ENCODE results near the gene ZFYVE19. TPM values are rescaled to one million over a fixed set of nuclear protein-coding genes. Genes with fewer than 3 reads are reported as not detected.

Gene ZFYVE19
- total RNA-seq, 2 donors from 2014 or later: 39.8 to 43.3 TPM

- Histone ChIP-seq H3K27ac (no peak overlapping the region), H3K27me3 (replicated peaks; ENCODE audit: insufficient read depth) (no peaks in the 10 kb centered on the region), H3K9me3 (no peaks in the 10 kb centered on the region), H3K4me3 (no peak overlapping the region), H3K36me3 (peaks cover 0 to 6% of the 10 kb centered on the region in 2 donors), H3K4me1 (replicated peaks) (peaks cover 7% of the 10 kb centered on the region)
- intact Hi-C loops (cut with DNase I): no loop called here
- no peak for DNase-seq (ENCODE audit: low spot score)
- WGBS: 94% methylated on average over 12 of the region's 12 CpGs
- no peak for TF ChIP-seq CTCF (IDR thresholded peaks at IDR 0.05)
Observed at GRCh38 chr15:40812721-40813425, 6.0 kb downstream of the ZFYVE19 start.

GRCh38 chr15:40815042-40815698, 8.3 kb downstream of the ZFYVE19 start:
- Histone ChIP-seq H3K4me1 (replicated peaks) (peaks cover 7% of the 10 kb centered on the region), H3K27ac (no peak overlapping the region), H3K9me3 (no peaks in the 10 kb centered on the region), H3K27me3 (replicated peaks; ENCODE audit: insufficient read depth) (no peaks in the 10 kb centered on the region), H3K36me3 (peaks cover 0 to 6% of the 10 kb centered on the region in 2 donors), H3K4me3 (no peak overlapping the region)
- 27% methylated on average over 4 of the region's 4 CpGs for WGBS
- TF ChIP-seq POLR2A (IDR thresholded peaks at IDR 0.05) (no peak), CTCF (IDR thresholded peaks at IDR 0.05) (no peak), POLR2AphosphoS5 (IDR thresholded peaks at IDR 0.05) (no peak)
- intact Hi-C loops (cut with DNase I): no loop called here
- peak; percentile 32 for DNase-seq (ENCODE audit: low spot score)

- intact Hi-C loops (cut with DNase I): no loop called here
- Histone ChIP-seq H3K4me3 (no peak overlapping the region), H3K27me3 (replicated peaks; ENCODE audit: insufficient read depth) (no peaks in the 10 kb centered on the region), H3K4me1 (replicated peaks) (peaks cover 7% of the 10 kb centered on the region), H3K27ac (no peak overlapping the region), H3K9me3 (no peaks in the 10 kb centered on the region), H3K36me3 (peaks cover 0 to 3% of the 10 kb centered on the region in 2 donors)
- no peak for TF ChIP-seq CTCF (IDR thresholded peaks at IDR 0.05)
- TF ChIP-seq POLR2A (IDR thresholded peaks at IDR 0.05): no peak
- no peak for TF ChIP-seq POLR2AphosphoS5 (IDR thresholded peaks at IDR 0.05)
- 81% methylated on average over 7 of the region's 7 CpGs for WGBS
- DNase-seq (ENCODE audit: low spot score): no peak
Observed at GRCh38 chr15:40819048-40819447, 12.2 kb downstream of the ZFYVE19 start.

DNA sequence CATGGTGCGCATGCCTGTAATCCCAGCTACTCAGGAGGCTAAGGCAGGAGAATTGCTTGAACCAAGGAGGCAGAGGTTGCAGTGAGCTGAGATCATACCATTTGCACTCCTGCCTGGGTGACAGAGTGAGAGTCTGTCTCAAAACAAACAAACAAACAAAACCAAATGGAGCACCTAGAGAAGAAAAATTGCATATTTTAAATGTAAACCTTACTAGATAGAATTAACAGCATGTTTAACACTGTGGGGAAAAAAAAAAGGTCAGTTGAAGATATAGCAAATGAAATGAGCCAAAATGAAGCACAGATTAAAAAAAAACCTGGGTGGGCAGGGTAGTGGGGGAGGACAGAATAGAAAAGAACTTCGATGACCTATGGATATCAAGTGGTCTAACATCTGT, 14.3 kb downstream of the ZFYVE19 start:
- no peaks in the 10 kb centered on the region for H3K27me3 ChIP-seq (replicated peaks; ENCODE audit: insufficient read depth)
- intact Hi-C loops (cut with DNase I): no loop called here
- no peaks in the 10 kb centered on the region for H3K9me3 ChIP-seq
- no peaks in the 10 kb centered on the region for H3K36me3 ChIP-seq
- H3K4me1 ChIP-seq (replicated peaks): no peaks in the 10 kb centered on the region
- no peak overlapping the region for H3K4me3 ChIP-seq
- TF ChIP-seq POLR2AphosphoS5 (IDR thresholded peaks at IDR 0.05) (no peak), CTCF (IDR thresholded peaks at IDR 0.05) (no peak), POLR2A (IDR thresholded peaks at IDR 0.05) (no peak)
- 89% methylated on average over 2 of the region's 2 CpGs for WGBS
- no peak for DNase-seq (ENCODE audit: low spot score)
- no peak overlapping the region for H3K27ac ChIP-seq

All from prostate gland (tissue), 2 donors.